Stomach (tissue), 9 donors: ENCODE data around the gene STXBP2. TPM values are rescaled to one million over a fixed set of nuclear protein-coding genes. Genes with fewer than 3 reads are reported as not detected.
A peak's percentile ranks its signal among the peaks of the same experiment; 100 is the strongest.

Experiments used
- DNase-seq, 2 donors: peaks; one replicate each; pipeline versions ENCODE4 v3.0.0 to v3.0.0-alpha.2; 2013 to 2019
- H3K27ac ChIP-seq, 5 donors: fragments of 200-600 bp in 4 of 5; sonication (generic) in 4 of 5; one replicate each; pipeline ENCODE4 v1.5.1; 2013 to 2019; ENCODE audit warnings: mild to moderate bottlenecking in 1 of 5, moderate library complexity in 1 of 5
- H3K27me3 ChIP-seq, 3 donors: fragments of 200-600 bp; sonication (generic); one replicate each; pipeline ENCODE4 v1.5.1; 2017 to 2019; ENCODE audit warnings: mixed run types in 1 of 3
- H3K36me3 ChIP-seq, 4 donors: fragments of 200-600 bp; sonication (generic); 1 replicate in 3 of 4; 2 replicates in 1 of 4; pipeline ENCODE4 v1.5.1; 2016 to 2019
- H3K4me1 ChIP-seq, 4 donors: fragments of 200-600 bp; sonication (generic); one replicate each; pipeline ENCODE4 v1.5.1; 2016 to 2019
- H3K4me3 ChIP-seq, 4 donors: fragments of 200-600 bp; sonication (generic) in 3 of 4; one replicate each; pipeline ENCODE4 v1.5.1; 2016 to 2019; ENCODE audit warnings: mild to moderate bottlenecking in 1 of 4
- H3K9me3 ChIP-seq, 4 donors: fragments of 200-600 bp; sonication (generic); one replicate each; pipeline ENCODE4 v1.5.1; 2016 to 2019
- EP300 ChIP-seq: sonication (generic); formaldehyde crosslinking; IDR thresholded peaks from one replicate; pipeline ENCODE4 v1.6.1; 2017; ENCODE audit warnings: antibody characterized with exemption
- POLR2A ChIP-seq, 4 donors: fragments of 450-650 bp; IDR thresholded peaks; one replicate each; pipeline ENCODE4 v1.6.1; 2016; ENCODE audit warnings: antibody characterized with exemption in 4 of 4, control low read depth in 2 of 4, mild to moderate bottlenecking in 1 of 4, moderate library complexity in 1 of 4
- POLR2AphosphoS5 ChIP-seq, 3 donors: sonication (generic); formaldehyde crosslinking; IDR thresholded peaks; one replicate each; pipeline ENCODE4 v1.6.1; 2016; ENCODE audit warnings: antibody characterized with exemption in 3 of 3
- WGBS, 5 donors: extraction: QIAGEN DNeasy Blood & Tissue Kit in 3 of 5; methylation state at CpG; one replicate each; pipeline versions ENCODE4 v1.1.5 to v1.1.7; 2013 to 2018; 5-methylcytosine and 5-hydroxymethylcytosine counted together
- intact Hi-C: fragments of 100-400 bp; cut with DNase I; formaldehyde crosslinking; loops from one replicate; pipeline ENCODE4 v1.15.1; 2023; ENCODE audit warnings: low total_unique reads
- polyA plus RNA-seq, 3 donors: library from polyadenylated mRNA; stranded (reverse); fragments of 200-250 nt; gene quantifications; one replicate each; pipeline ENCODE4 v1.2.3, GENCODE V29; 2013
- total RNA-seq, 5 donors: library from RNA; depleted of rRNA; stranded (reverse); fragments of >200 nt; gene quantifications; one replicate each; pipeline versions ENCODE4 v1.1.0 to v1.2.3, GENCODE V29; 2014 to 2016
- TF ChIP-seq, protein P1 (sequence below), 7 experiments: fragments of 450-650 bp in 4 of 7; fragments of 200-600 bp in 3 of 7; sonication (generic) in 3 of 7; IDR thresholded peaks; one replicate each; pipeline ENCODE4 v1.5.1; 2016 to 2019; ENCODE audit warnings: antibody characterized with exemption in 7 of 7, control low read depth in 2 of 7, mild to moderate bottlenecking in 1 of 7
- donor health status: healthy with polysubstance abuse.
- donor health status: Bipolar disorder and iron deficiency.
- donor health status: healthy.

STXBP2 gene
- total and polyA plus RNA-seq, 8 donors: 46.6 to 734 (median 138) TPM

- intact Hi-C loops: no loop called here
- WGBS, 5 donors: 82 to 90% (median 88%) methylated on average over 40 to 59 of the region's 59 CpGs
- Histone ChIP-seq H3K4me1 (peaks cover 16 to 32% (median 31%) of the 10 kb centered on the region in 4 donors), H3K36me3 (peaks cover 11 to 84% (median 77%) of the 10 kb centered on the region in 4 donors), H3K4me3 (no peak overlapping the region), H3K27me3 (no peaks in the 10 kb centered on the region), H3K9me3 (no peaks in the 10 kb centered on the region), H3K27ac (no peak overlapping the region)
- TF ChIP-seq EP300 (no peak), POLR2A (IDR thresholded peaks at IDR 0.05) (no peak), POLR2AphosphoS5 (IDR thresholded peaks at IDR 0.05) (no peak)
- TF ChIP-seq, protein P1, sequence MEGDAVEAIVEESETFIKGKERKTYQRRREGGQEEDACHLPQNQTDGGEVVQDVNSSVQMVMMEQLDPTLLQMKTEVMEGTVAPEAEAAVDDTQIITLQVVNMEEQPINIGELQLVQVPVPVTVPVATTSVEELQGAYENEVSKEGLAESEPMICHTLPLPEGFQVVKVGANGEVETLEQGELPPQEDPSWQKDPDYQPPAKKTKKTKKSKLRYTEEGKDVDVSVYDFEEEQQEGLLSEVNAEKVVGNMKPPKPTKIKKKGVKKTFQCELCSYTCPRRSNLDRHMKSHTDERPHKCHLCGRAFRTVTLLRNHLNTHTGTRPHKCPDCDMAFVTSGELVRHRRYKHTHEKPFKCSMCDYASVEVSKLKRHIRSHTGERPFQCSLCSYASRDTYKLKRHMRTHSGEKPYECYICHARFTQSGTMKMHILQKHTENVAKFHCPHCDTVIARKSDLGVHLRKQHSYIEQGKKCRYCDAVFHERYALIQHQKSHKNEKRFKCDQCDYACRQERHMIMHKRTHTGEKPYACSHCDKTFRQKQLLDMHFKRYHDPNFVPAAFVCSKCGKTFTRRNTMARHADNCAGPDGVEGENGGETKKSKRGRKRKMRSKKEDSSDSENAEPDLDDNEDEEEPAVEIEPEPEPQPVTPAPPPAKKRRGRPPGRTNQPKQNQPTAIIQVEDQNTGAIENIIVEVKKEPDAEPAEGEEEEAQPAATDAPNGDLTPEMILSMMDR (IDR thresholded peaks at IDR 0.05): no peak
- no peak for DNase-seq
These were observed 21.8 kb upstream of the STXBP2 start for GRCh38 chr19:7614859-7615741.

GRCh38 chr19:7617172-7617571, 19.7 kb upstream of the STXBP2 start:
- DNase-seq: no peak
- Histone ChIP-seq H3K36me3 (peaks cover 25 to 84% (median 77%) of the 10 kb centered on the region in 4 donors), H3K4me1 (peaks cover 16 to 45% (median 40%) of the 10 kb centered on the region in 4 donors), H3K27ac (peak overlapping the region; percentile 88 to 96 (median 91)), H3K9me3 (no peaks in the 10 kb centered on the region), H3K27me3 (no peaks in the 10 kb centered on the region), H3K4me3 (no peak overlapping the region)
- TF ChIP-seq EP300: no peak
- TF ChIP-seq, protein P1 (IDR thresholded peaks at IDR 0.05): no peak
- no peak for TF ChIP-seq POLR2A (IDR thresholded peaks at IDR 0.05)
- no peak for TF ChIP-seq POLR2AphosphoS5 (IDR thresholded peaks at IDR 0.05)
- intact Hi-C loops: no loop called here
- 83 to 91% (median 85%) methylated on average over 12 of the region's 12 CpGs for WGBS, 5 donors

DNA sequence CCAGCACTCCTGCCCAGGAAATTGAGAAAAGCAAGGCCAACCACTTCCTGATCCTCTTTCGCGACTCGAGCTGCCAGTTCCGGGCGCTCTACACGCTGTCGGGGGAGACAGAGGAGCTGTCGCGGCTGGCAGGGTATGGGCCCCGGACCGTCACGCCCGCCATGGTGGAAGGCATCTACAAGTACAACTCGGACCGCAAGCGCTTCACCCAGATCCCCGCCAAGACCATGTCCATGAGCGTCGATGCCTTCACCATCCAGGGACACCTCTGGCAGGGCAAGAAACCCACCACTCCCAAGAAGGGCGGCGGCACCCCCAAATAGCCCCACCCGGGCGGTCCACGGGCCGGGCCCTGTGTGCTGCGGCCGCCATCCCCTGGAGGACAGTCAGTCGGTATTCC, 19.2 kb upstream of the STXBP2 start:
- peaks cover 28 to 84% (median 77%) of the 10 kb centered on the region in 4 donors for H3K36me3 ChIP-seq
- peaks cover 16 to 45% (median 40%) of the 10 kb centered on the region in 4 donors for H3K4me1 ChIP-seq
- H3K9me3 ChIP-seq: no peaks in the 10 kb centered on the region
- no peaks in the 10 kb centered on the region for H3K27me3 ChIP-seq
- no peak for TF ChIP-seq POLR2AphosphoS5 (IDR thresholded peaks at IDR 0.05)
- TF ChIP-seq, protein P1 (IDR thresholded peaks at IDR 0.05): no peak
- TF ChIP-seq POLR2A (IDR thresholded peaks at IDR 0.05): no peak
- no peak for TF ChIP-seq EP300
- peak overlapping the region in 1 of 4 donors; percentile 22 for H3K4me3 ChIP-seq
- intact Hi-C loops: no loop called here
- peak overlapping the region; percentile 88 to 96 (median 91) for H3K27ac ChIP-seq
- no peak for DNase-seq
- WGBS, 5 donors: 68 to 82% (median 75%) methylated on average over 22 to 28 of the region's 28 CpGs

DNA sequence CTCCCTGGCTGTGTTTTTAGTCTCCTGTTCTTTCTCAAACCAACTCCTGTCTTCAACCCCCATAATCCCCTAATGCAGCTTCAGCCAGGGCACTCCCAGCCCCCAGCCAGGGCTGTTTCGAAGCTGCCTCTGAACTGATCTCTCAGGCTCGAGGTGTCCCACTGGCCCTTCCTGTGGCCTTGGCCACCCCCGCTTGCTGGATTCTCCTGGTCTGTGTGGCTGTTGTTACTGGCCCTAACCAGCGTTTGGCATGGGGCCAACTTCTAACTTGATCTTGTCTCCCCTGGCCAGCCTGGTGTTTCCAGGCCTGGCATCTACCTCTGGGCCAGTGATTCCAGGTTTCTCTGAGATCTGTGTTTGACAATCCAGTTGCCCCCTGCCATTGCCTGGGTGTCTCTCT, 18.6 kb upstream of the STXBP2 start:
- 20 to 42% (median 31%) methylated on average over 3 to 4 of the region's 4 CpGs for WGBS, 5 donors

More for the DNA sequence above, 18.6 kb upstream of the STXBP2 start:
- H3K9me3 ChIP-seq: no peaks in the 10 kb centered on the region
- peaks cover 34 to 88% (median 81%) of the 10 kb centered on the region in 4 donors for H3K36me3 ChIP-seq
- H3K27ac ChIP-seq: peak overlapping the region; percentile 88 to 96 (median 91)
- peaks cover 16 to 45% (median 40%) of the 10 kb centered on the region in 4 donors for H3K4me1 ChIP-seq
- DNase-seq: peak; percentile 49 to 69
- TF ChIP-seq, protein P1 (IDR thresholded peaks at IDR 0.05): no peak
- TF ChIP-seq POLR2A (IDR thresholded peaks at IDR 0.05) (no peak), EP300 (no peak), POLR2AphosphoS5 (IDR thresholded peaks at IDR 0.05) (no peak)
- intact Hi-C loops: no loop called here
- no peak overlapping the region for H3K4me3 ChIP-seq
- H3K27me3 ChIP-seq: no peaks in the 10 kb centered on the region
